HG02970 (cell line): ENCODE data around the gene CYTH2.

Experiments used
- ATAC-seq: cut with Tn5 transposase; IDR thresholded peaks from one replicate; pipeline ENCODE4 v1.9.1; 2021; ENCODE audit warnings: mild to moderate bottlenecking, moderate library complexity, moderate number of reproducible peaks; ENCODE audit not compliant: unreplicated experiment, low FRiP score

The CYTH2 gene

DNA sequence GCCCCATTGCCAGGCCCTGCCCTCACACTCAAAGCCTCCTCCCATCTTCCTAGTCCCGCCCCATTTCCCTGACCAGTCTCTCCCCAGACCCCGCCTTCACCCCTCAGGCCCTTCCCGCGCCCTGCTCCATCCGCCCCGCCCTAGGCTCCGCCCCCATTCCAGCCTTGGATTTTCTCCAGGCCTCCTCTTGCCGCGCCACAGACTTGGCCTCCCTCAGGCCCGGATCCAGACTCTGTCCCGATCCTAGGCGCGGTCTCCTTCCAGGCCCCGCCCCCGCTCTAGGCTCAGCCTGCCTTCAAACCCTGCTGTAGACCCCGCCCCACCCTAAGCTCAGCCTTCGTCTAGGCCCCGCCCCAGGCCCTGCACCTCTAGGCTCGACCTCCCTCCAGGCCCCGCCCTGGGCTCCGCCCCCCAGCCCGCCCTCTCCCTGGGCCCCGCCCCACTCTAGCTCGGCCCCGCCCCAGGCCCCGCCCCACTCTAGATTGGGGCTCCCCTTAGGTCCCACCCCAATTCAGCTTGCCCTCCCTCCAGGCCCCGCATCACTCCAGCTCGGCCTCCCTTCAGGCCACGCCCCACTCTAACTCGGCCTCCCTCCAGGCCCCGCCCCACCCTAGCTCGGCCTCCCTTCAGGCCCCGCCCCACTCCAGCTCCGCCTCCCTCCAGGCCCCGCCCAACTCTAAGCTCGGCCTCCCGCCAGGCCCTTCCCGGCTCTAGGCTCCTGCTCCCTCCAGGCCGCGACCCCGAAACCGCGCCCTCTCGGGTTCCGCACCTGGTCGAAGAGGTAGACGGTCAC is 24.0 kb downstream of the CYTH2 start:
- peak; percentile 68 for ATAC-seq

DNA sequence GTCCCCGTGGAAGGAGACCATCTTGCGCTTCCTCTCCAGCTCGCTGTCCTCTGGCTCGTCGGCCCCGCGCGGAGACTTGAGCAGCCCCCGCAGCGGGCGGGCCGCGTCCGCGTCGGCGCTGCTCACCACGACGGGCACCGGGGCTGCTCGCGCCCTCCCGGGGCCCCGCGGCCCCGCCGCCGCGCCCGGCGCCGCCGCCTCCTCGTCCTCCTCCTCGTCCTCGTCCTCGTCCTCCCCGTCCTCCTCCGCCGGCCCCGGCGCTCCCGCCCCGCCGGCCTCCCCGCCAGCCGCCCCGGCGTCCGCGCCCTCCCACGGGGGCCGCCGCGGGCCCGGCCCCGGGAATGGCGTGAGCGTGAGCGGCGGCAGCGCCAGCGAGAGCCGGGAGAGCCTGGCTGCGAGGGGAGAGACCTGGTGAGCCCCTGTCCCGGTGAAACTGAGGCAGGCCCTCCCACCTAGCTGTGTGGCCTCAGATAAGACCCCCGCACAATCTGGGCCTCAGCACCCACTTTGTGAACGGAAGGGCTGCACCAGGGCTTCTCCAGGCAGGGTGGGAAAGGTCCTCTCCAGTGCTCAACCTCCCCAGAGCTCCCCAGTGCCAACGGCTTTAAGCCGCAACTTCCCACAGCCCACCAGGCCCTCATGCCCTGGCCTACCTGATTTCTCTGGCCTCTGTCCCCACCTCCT is 24.7 kb downstream of the CYTH2 start:
- no peak for ATAC-seq

DNA sequence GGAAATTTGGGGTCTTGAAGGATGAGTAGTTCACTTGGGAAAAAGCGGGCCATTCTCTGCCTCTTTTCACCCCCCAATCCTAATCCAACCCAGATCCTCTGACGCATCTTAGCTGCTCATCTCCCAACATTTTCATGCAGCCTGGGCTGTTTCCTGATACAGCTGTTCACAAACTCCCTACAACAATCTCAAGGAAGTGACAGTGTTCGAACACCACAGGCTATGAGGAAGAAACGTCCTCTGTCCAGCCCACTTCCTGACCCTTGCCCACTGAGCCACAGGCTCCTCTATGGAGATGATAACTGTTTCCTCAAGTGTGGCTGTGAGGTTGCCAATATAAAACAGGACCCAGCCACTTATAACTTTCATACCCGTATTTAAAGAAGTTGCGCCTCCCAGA is 26.2 kb downstream of the CYTH2 start:
- no peak for ATAC-seq

DNA sequence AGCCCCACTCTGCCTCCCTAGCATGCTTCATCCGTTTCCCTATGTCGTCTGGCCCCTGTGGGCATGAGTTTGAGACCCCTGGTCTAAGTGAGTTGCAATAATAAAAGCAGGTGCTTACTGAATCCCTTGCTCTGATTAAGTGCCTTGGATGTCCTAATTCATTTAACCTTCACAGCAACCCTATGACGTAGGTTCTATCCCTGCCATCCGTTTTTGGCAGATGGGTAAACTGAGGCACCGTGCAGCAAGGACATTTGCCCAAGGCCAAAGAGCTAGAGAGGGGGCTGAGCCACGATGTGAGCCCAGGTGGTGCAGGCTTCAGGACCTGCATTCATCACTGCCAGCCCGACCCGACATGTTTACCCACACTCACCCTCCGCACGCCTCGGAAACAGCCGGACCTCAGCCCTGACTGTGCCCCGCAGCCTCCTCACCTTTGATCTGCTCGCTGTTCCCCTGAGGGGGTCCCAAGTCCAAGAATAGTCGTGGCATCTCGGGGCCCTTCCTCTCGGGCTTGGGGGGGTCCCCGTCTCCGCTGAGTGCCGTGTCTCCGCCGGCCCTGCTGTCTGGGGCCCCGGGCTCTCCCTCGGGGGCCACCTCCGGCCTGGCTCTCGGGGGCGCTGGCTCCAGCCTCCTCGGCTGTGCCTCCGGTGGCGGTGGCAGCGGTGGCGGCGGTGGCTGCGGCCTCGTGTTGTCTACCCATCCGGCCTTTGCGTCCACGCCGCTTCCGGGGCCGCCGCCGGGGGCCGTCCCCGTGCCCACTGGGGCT is 28.0 kb downstream of the CYTH2 start:
- ATAC-seq: no peak

DNA sequence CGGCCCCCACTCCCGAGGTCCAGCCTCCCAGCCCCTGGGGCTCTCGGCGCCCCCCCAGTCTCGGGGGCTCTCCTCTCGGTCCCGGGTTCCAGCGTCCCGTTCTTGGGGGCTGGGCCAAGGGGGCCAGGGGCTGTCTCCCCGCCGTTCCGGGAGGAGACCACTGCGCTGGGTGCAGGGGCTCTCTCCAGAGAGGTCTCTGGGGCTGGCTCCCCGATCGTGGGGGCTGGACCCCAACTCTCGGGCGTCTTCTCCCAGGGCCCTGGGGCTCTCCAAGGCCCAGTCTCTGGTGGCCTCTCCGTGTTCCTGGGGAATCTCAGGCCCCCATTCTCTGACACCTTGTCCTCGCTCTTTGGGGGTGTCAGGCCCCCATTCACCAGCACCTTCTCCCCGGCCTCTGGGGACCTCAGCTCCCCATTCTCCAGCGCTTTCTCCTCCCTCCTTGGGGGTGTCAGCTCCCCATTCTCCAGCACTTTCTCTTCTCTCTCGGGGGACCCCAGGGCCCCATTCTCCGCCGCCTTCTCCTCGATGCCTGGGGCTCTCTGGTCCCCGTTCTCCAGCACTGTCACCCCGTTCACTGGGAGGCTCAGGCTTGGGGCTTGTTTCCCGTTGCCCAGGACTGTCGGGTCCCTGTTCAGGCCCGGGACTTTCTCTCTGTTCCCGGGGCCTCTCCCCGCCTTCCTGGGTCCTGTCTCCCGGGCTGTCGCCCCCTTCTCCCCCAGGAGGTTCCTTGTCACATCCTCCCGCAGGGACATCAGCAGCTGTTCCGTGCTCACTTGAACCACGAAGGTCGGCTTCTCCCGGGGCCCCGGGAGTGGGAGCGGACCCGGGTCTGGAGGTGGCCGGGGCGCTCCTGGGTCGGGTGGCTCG is 28.8 kb downstream of the CYTH2 start:
- ATAC-seq: no peak

DNA sequence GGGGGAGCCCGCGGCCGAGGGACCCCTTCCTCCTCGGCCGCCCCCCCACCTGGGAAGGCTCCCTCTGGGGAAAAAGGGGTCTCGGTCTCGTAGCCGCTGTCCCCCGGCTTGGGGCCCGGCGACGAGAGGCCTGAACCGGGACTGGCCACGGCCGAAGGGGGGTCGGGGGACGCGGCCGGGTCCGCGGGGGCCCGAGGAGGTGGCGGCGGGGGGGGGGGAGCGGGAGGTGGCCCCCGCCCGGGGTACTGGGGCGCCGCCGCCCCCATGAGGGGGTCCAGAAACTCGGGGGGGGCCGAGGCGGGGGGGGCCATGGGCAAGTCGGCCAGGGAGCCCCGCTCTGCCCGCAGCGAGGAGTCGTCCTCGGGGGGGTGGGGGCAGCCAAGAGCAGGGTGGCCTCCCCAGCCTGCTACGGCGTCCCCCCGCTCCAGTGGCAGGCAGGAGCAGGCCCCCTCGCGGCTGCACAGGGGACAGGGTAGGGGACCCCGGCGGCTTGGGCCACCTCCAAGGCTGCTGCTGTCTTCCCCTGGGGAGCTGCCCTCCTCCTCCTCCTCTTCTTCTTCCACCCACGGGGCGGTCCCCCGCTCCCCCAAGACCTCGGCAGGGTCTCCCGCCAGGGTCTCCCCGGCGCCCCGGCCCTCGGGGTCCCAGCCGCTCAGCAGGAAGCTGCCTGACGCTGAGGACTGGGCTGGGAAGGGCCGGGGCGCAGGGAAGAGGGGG is 29.6 kb downstream of the CYTH2 start:
- no peak for ATAC-seq

DNA sequence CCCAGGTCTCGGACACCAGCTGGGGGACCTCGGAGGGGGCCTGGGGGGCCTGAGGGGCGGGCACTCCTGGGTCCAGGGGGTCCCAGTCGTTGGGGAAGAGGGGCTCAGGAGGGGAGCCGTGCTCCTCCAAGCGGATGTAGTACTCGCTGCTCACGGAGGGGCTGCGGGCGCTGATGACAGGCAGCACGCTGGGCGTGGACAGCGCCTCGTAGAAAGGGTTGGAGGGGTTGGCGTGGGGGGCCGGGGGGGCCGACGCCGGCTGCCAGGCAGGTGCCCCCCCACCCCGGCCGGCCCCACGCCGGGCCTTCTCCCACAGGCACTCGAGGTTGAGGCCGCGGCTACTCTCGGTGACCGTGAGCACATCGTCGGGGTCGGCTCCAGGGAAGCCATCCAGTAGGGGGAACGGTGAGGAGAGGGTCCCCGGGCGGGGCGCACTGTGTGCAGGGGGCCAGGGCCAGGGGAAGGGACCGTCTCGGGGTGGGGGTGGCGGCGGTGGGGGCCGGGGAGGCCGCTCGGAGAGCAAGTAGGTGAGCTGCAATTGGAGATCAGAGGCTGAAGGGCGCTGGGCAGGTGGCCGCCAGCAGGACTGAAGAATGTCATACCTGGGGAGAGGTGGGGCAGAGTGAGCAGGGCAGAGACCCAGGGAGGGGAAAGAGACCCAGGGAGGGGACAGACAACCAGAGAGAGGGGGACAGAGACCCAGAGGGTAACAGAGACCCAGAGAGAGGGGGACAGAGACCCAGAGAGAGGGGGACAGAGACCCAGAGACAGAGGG is 30.3 kb downstream of the CYTH2 start:
- no peak for ATAC-seq

DNA sequence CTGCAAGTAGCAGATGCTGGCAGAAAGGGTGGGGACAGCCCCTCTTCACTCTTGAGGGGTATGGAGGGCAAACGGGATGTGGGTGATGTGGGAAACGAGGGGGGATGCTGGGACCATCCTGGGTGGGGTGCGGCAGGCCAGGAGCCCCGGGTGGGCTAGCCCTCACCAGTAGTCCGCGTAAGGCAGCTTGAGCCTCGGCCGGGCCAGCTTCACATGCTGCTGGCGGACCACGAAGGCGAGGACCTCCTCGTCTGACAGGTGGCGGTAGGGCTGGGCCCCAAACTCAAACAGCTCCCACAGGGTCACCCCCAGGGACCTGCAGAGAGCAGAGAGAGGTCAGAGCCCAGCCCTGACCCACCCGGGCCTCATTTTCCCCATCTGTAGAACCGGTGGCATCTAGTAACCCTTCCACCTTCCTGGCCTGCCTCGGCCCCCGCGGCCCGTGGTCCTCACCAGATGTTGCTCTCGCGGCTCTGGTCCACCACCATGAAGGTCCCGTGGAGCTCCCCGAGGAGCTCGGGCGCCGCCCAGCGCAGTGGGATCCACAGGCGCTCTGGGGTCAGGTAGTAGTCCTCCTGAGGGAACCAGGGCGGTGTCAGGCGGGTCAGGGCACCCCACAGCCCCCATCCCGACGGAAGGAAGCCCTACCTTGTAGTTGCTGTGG is 31.8 kb downstream of the CYTH2 start:
- ATAC-seq: no peak

DNA sequence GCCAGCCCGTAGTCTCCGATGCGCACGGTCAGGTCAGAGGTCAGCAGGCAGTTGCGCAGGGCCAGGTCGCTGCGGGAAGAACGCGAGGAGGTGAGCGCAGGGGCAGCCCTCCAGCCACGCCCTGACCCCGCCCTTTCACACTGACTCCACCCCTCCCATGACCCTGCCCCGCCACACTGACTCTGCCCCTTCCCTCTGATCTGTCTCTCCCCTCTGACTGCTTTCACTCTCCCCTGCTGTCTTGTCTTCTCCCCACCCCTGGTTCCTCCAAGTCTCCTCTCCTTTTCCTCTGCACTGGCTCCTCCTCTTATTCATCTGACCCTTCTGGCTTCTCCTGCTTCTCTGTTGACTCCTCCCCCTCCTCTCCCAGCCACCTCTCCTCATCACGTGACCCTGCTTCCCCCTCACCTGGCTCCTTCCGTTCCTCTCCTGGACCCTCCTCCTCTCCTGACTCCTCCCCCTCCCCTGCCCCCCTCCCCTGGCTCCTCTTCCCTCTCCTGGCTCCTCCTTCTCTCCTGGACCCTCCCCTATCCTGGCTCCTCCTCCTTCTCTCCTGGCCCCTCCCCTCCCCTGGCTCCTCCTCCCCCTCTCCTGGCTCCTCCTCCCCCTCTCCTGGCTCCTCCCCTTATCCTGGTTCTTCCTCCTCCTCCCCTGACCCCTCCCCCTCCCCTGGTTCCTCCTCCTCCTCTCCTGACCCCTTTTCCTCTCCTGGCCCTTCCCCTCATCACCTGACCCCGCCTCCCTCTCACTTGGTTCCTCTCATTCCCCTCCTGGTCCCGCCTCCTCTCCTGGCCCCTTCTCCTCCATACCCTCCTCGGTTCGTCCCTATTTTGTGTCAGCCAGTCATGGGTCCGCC is 32.6 kb downstream of the CYTH2 start:
- ATAC-seq: no peak

DNA sequence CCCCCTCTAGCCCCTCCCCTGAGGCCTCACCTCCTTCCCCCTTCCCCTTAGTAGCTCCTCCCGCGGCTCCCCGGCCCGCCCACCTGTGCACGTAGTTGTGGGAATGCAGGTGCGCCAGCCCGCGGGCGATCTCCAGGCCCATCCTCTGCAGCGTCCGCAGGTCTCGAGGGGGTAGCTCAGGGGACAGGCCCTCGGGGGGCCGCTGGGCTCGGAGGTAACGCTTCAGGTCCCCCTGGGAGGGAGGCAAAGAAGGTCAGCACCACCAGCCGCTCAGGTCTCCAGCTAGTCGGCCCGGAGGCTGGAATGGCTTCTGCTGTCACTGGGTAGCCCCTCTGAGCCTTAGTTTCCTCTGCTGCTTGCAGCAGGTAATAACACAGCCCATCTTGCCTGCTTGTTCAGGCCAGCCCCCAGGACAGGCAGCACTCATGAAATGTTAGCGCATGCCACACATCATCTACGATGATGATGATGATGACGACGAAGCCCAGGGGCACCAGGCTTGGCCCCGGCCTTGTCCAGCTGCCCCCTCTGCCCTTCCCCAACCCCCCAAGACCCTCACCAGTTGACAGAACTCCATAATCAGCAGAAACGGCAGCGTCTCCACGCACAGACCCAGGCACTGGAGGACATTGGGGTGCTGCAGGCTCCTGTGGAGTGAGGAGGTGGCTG is 33.3 kb downstream of the CYTH2 start:
- ATAC-seq: no peak

DNA sequence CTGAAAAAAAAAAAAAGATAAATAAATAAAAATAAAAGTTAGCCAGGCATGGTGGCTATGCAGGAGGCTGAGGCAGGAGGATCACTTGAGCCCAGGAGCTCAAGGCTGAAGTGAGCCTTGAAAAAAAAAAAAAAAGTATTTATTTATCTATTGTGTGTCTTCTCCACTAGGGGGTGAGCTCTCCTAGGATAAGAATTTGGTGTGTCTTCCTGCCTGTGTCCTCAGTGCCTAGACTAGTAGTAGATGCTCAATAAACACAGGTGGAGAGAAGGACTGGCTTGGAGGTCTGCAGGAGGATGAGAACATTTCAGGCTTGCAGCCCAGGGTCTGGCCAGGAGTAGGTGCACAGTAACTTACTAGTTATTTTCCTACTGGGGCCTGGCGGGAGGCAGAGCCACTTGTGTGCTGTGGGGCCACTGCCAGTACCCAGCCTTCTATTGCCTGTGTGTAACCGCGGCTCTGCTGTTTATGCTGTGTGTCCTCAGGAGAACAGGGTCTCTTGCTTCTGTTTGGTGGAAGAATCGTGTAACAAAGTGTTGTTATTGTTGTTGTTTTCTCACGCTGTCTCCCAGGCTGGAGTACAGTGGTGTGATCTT is 37.1 kb downstream of the CYTH2 start:
- no peak for ATAC-seq

DNA sequence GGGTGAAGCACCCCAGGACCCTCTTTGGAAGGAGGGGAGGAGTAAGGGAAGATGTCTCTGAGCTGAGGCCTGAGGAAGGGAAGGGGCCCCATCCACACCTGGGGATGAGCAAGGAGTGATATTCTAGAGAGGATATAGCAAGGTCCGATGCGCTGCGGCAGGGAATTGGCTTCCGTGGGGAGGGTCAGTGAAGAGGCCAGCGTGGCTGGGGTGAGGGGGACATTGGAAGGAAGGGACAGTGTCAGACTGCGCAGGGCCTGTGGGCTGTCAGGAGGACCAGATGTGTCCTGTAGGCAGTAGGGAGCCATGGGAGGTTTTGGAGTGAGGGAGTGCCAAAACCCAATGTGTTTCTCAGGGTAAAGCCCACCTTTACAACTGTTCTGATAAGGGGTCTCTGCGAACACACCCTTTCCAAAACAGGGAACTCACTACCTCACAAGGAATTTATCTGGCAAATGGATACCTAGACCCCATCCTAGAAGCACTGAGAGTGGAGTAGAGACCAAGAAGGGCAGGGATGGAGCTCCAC is 38.8 kb downstream of the CYTH2 start:
- no peak for ATAC-seq

DNA sequence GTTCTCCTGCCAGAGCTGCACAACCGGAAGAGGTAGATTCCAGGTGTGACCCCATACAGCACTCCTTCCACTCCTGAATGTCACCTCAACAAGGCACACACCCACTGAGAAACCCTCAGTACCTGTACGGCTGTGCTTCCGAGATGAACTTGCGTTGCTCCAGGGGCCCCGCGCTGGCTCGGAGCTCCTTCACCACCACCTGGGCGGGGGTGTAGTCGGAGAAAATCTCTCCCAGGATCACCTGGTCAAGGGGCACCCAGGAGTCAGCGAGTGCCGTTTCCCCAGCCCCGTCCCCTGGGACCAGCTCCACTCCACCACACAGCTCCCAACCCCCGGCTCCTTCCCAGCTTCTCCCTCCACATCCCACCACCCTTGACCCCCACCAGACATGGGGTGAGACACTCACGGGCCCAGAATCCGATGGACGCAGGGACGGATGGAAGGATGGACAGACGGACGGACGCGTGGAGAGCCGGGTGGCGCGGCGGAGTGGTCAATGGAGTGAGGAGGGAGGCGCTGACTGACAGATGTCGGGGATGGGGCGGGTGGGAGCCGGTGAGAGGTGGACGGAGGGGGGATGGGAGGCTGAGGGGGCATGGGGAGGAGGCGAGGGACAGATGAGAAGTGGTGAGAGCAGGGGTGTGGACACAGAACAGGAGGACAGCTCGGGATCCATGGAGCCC is 39.7 kb downstream of the CYTH2 start:
- ATAC-seq: no peak

DNA sequence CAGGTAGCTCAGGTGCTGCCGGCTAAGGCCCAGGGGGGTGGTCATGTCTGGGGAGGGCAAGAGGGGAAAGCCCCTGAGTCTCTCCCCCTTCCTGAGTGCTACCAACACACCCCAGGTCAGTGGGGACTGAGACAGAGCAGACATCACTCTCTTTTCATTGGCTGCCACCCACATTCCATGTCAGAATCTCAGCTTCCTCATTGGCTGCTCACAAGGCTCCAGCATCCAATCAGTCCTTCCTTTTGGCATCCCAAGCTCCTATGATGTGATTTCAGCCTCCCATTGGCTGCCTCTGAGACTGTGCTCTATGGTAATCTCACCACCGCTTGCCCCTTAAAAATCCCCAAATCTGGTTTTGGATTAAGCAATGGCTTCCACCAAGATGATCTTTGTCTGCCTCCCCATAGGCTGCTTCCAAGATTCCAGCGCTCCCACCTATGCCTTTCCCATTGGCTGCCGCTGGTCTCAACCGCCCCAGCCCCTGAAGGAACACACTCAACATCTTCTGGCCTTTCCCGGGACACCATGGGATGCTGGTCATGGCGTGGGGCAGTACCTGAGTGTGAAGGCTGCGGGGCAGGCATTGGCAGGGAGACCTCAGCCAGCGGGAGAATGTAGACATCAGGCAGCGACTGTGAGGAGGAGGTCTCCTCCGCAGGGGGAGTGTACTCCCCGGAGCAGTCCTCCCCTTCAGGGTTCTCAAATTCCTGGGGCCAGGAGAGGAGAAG is 40.5 kb downstream of the CYTH2 start:
- ATAC-seq: no peak
